Pancreas (tissue), 10 donors: ENCODE measurements around the gene SLC22A3. TPM values are rescaled to one million over a fixed set of nuclear protein-coding genes. Genes with fewer than 3 reads are reported as not detected.

Source experiments
- ATAC-seq, 4 donors: fragments of 200-7000 bp; cut with Tn5 transposase; one replicate each; pipeline versions ENCODE4 v1.8.0 to v1.9.1; 2020; ENCODE audit warnings: mild to moderate bottlenecking in 4 of 4, moderate library complexity in 4 of 4
- DNase-seq, 6 donors: peaks; one replicate each; pipeline ENCODE4 v3.0.0-alpha.2; 2020
- FAIRE-seq: peaks from 2 replicates; lab custom pipeline; 2012; peaks lifted over from hg19 to GRCh38; lab: Jason Lieb, UNC
- H3K27ac ChIP-seq, 4 donors: fragments of 200-600 bp; sonication (generic); 1 replicate in 3 of 4; 2 replicates in 1 of 4; pipeline versions ENCODE4 v1.5.0 to v1.8.0; 2020
- H3K27me3 ChIP-seq, 4 donors: fragments of 200-600 bp; one replicate each; pipeline ENCODE4 v1.8.0; 2021
- H3K36me3 ChIP-seq, 3 donors: fragments of 200-600 bp; sonication (generic) in 1 of 3; one replicate each; pipeline versions ENCODE4 v1.5.0 to v1.8.0; 2020 to 2021
- H3K4me1 ChIP-seq, 3 donors: fragments of 200-600 bp; one replicate each; pipeline ENCODE4 v1.8.0; 2021
- H3K4me3 ChIP-seq, 4 donors: fragments of 200-600 bp; sonication (generic) in 2 of 4; one replicate each; pipeline versions ENCODE4 v1.5.0 to v1.8.0; 2020 to 2021
- H3K9me3 ChIP-seq, 4 donors: fragments of 200-600 bp; one replicate each; pipeline ENCODE4 v1.8.0; 2021
- CTCF ChIP-seq, 4 donors: fragments of 200-600 bp; sonication (generic) in 3 of 4; IDR thresholded peaks; one replicate each; pipeline versions ENCODE4 v1.5.0 to v1.8.0; 2021; ENCODE audit warnings: antibody characterized with exemption in 4 of 4
- WGBS, 2 donors: extraction: QIAGEN DNeasy Blood & Tissue Kit; methylation state at CpG; one replicate each; pipeline ENCODE4 v1.1.7; 2013; 5-methylcytosine and 5-hydroxymethylcytosine counted together
- intact Hi-C, 3 donors: fragments of 100-400 bp; cut with DNase I; formaldehyde crosslinking; loops; one replicate each; pipeline versions ENCODE4 v1.11.1 to v1.14.2; 2022
- polyA plus RNA-seq, 2 donors: library from polyadenylated mRNA; stranded (reverse); fragments of 200-250 nt; gene quantifications; one replicate each; pipeline ENCODE4 v1.2.3, GENCODE V29; 2013
- total RNA-seq, 6 donors: library from RNA; stranded (reverse); fragmentation: NEBNext Ultra II Directional in 4 of 6; extraction: Animal tissue kit (Norgen Biotek cat#: 25700) in 4 of 6; gene quantifications; one replicate each; pipeline versions ENCODE4 v1.2.1 to v1.2.4, GENCODE V29; 2021 to 2023
- donor health status: healthy with polysubstance abuse.
- donor health status: DM: no; HTN: no; CAD: no; lungs with moderate emphysema.
- donor health status: DM: no; HTN: no; CAD: no.
- donor health status: control.
- donor health status: control.
- donor health status: Bipolar disorder and iron deficiency.
- donor health status: DM: yes; HTN: yes; CAD: no.
- donor health status: DM: no; HTN: no; CAD: no.
- donor health status: DM: no; HTN: no; CAD: no.
- donor health status: DM: yes; HTN: yes; CAD: no.

SLC22A3 gene
- total and polyA plus RNA-seq, 8 donors = 0.04 to 5.3 (median 0.41) TPM

DNA sequence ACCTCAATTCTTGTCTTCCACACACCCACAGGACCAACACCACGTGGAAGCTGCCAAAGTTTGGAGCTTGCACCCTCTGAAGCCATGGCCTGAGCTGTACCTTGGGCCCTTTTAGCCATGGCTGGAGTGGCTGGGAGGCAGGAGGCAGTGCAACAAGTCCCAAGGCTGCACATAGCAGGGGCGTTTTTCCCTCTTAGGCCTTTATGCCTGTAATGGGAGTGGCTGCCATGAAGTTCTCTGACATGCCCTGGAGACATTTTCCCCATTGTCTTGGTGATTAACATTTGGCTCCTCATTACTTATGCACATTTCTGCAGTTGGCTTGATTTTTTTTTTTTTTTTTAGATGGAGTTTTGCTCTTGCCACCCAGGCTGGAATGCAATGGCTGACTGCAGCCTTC lies 44.4 kb upstream of the SLC22A3 start:
- no peak for DNase-seq
- 44 to 53% methylated on average over 2 of the region's 2 CpGs for WGBS, 2 donors
- Histone ChIP-seq H3K36me3 (no peaks in the 10 kb centered on the region), H3K27me3 (no peaks in the 10 kb centered on the region), H3K4me1 (no peaks in the 10 kb centered on the region), H3K9me3 (no peaks in the 10 kb centered on the region), H3K27ac (no peak overlapping the region), H3K4me3 (no peak overlapping the region)
- no peak for TF ChIP-seq CTCF (IDR thresholded peaks at IDR 0.05)
- intact Hi-C loops = no loop called here
- FAIRE-seq = no peak
- ATAC-seq = no peak

DNA sequence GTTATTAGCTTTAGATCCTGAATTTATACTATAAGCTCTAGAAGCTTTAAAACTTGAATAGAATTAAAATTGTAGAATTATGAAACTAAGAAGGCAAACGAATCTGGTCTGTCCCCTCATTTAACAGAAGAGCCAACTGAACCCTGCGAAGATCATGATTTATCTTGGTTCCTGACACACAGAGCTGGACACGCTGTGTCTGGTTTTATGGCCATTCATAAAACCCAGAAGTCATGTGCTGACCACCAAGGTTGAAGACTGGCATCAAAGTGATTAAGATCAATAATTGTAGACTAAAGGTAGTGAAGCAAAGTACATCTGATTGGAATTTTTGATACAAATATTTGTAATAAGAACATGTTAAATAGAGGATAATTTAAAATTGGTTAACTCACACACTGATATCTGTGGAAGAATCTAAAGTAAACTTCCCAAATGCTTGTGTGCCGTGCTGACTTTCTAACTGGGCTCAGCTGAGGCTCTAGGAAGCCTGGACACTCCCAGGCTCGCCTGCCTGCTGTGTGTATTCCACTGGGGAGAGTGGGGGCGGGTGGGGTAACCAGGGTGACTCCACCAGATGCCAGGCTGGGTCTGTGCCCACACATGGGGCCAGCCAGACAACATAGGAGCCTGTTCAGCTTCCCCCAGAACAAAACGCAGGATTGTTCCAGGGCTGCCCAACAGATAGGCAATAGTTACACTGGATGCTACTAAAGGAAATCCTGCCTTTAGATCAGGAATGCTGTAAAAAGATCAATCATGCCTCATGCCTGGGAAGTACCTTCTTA lies 42.1 kb upstream of the SLC22A3 start:
- Histone ChIP-seq H3K36me3 (no peaks in the 10 kb centered on the region), H3K27me3 (no peaks in the 10 kb centered on the region), H3K4me3 (no peak overlapping the region), H3K27ac (no peak overlapping the region), H3K9me3 (no peaks in the 10 kb centered on the region), H3K4me1 (no peaks in the 10 kb centered on the region)
- no peak for FAIRE-seq
- WGBS, 2 donors = 46 to 51% methylated on average over 7 of the region's 7 CpGs
- ATAC-seq = peak in 2 of 4 donors; percentile 27 to 52
- intact Hi-C loops = no loop called here
- DNase-seq = no peak
- no peak for TF ChIP-seq CTCF (IDR thresholded peaks at IDR 0.05)

DNA sequence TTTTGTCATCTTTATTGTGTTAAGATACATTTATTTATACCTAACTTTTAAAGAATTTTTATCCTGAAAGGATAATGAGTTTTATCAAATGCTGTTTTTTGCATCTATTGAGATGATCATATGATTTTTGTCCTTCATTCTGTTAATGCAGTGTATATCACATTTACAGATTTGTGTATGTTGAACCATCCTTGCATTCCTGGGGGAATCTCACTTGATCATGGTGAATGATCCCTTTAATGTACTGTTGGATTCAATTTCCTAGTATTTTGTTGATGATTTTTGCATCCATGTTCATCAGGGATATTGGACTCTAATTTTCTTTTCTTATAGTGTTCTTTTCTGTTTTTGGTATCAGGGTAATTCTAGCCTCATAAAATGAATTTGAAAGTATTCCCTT lies 38.5 kb upstream of the SLC22A3 start:
- FAIRE-seq (no peak), DNase-seq (no peak), ATAC-seq (no peak)
- TF ChIP-seq CTCF (IDR thresholded peaks at IDR 0.05) = no peak
- no peaks in the 10 kb centered on the region for H3K9me3 ChIP-seq
- H3K4me3 ChIP-seq = no peak overlapping the region
- H3K27me3 ChIP-seq = no peaks in the 10 kb centered on the region
- H3K4me1 ChIP-seq = no peaks in the 10 kb centered on the region
- intact Hi-C loops = no loop called here
- no peaks in the 10 kb centered on the region for H3K36me3 ChIP-seq
- H3K27ac ChIP-seq = no peak overlapping the region

- WGBS, 2 donors = 71 to 73% methylated on average over 2 of the region's 2 CpGs
- no peaks in the 10 kb centered on the region for H3K9me3 ChIP-seq
- intact Hi-C loops = no loop called here
These were observed 35.3 kb upstream of the SLC22A3 start for GRCh38 chr6:160312900-160313299.

More at GRCh38 chr6:160312900-160313299, 35.3 kb upstream of the SLC22A3 start:
- no peak for TF ChIP-seq CTCF (IDR thresholded peaks at IDR 0.05)
- H3K4me3 ChIP-seq = no peak overlapping the region
- FAIRE-seq (no peak), DNase-seq (no peak), ATAC-seq (no peak)
- H3K36me3 ChIP-seq = no peaks in the 10 kb centered on the region
- H3K27ac ChIP-seq = no peak overlapping the region
- H3K27me3 ChIP-seq = no peaks in the 10 kb centered on the region
- H3K4me1 ChIP-seq = no peaks in the 10 kb centered on the region
